Measurements from ENCODE around the gene ELN.

The ELN gene

DNA sequence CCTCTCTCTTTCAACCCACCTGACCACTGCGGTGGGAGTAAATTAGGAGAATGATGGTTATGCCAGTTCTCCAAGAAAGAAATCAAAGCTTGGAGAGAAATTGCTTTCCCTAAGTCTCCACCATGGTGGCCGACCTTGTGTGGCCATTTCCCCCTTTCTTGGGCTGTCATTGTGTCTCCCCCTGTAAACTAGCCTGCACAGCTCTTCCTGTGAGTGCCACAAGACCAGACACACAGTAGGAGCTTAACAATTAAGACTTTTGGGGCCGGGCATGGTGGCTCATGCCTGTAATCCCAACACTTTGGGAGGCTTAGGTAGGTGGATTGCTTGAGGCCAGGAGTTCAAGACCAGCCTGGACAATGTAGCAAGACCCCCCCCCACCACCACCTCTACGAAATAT lies 36.7 kb downstream of the ELN start:
- no peak for DNase-seq (ENCODE audit: low read depth)
- H3K4me3 ChIP-seq (ENCODE audit: control insufficient read depth, low read depth, low read length): no peak overlapping the region
- TF ChIP-seq, protein P1, sequence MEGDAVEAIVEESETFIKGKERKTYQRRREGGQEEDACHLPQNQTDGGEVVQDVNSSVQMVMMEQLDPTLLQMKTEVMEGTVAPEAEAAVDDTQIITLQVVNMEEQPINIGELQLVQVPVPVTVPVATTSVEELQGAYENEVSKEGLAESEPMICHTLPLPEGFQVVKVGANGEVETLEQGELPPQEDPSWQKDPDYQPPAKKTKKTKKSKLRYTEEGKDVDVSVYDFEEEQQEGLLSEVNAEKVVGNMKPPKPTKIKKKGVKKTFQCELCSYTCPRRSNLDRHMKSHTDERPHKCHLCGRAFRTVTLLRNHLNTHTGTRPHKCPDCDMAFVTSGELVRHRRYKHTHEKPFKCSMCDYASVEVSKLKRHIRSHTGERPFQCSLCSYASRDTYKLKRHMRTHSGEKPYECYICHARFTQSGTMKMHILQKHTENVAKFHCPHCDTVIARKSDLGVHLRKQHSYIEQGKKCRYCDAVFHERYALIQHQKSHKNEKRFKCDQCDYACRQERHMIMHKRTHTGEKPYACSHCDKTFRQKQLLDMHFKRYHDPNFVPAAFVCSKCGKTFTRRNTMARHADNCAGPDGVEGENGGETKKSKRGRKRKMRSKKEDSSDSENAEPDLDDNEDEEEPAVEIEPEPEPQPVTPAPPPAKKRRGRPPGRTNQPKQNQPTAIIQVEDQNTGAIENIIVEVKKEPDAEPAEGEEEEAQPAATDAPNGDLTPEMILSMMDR (conservative IDR thresholded peaks at IDR 0.05; ENCODE audit: control insufficient read depth, insufficient read depth, low read depth, low read length): no peak

DNA sequence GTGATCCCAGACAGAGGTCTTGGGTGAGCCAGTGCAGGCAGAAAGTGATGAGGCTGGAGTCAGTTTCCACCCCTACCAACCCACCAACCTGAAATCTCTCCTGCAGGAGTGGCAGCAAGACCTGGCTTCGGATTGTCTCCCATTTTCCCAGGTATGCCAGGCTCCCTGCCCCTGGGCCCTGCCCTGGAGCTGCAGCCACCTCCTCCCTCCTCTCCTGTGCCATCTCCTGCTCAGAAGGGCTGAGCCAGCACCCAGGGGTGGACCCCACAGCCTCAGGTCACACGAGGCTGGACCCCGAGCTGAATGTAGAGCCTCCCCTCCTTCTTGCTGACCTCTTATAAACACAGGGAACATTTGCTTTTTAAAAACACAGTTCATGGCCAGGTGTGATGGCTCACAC lies 38.7 kb downstream of the ELN start:
- DNase-seq (ENCODE audit: low read depth): no peak
- H3K4me3 ChIP-seq (ENCODE audit: control insufficient read depth, low read depth, low read length): no peak overlapping the region
- TF ChIP-seq, protein P1 (conservative IDR thresholded peaks at IDR 0.05; ENCODE audit: control insufficient read depth, insufficient read depth, low read depth, low read length): no peak

GRCh38 chr7:74068378-74069085 lies 40.6 kb downstream of the ELN start:
- no peak overlapping the region for H3K4me3 ChIP-seq (ENCODE audit: control insufficient read depth, low read depth, low read length)
- TF ChIP-seq, protein P1 (conservative IDR thresholded peaks at IDR 0.05; ENCODE audit: control insufficient read depth, insufficient read depth, low read depth, low read length): no peak
- DNase-seq (ENCODE audit: low read depth): no peak

DNA sequence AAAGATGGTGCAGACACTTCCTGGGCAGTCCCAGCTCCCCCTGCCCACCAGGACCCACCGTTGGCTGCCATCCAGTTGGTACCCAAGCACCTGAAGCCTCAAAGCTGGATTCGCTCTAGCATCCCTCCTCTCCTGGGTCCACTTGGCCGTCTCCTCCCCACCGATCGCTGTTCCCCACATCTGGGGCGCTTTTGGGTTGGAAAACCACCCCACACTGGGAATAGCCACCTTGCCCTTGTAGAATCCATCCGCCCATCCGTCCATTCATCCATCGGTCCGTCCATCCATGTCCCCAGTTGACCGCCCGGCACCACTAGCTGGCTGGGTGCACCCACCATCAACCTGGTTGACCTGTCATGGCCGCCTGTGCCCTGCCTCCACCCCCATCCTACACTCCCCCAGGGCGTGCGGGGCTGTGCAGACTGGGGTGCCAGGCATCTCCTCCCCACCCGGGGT lies 41.1 kb downstream of the ELN start:
- no peak overlapping the region for H3K4me3 ChIP-seq (ENCODE audit: control insufficient read depth, low read depth, low read length)
- no peak for DNase-seq (ENCODE audit: low read depth)
- TF ChIP-seq, protein P1 (conservative IDR thresholded peaks at IDR 0.05; ENCODE audit: control insufficient read depth, insufficient read depth, low read depth, low read length): no peak

DNA sequence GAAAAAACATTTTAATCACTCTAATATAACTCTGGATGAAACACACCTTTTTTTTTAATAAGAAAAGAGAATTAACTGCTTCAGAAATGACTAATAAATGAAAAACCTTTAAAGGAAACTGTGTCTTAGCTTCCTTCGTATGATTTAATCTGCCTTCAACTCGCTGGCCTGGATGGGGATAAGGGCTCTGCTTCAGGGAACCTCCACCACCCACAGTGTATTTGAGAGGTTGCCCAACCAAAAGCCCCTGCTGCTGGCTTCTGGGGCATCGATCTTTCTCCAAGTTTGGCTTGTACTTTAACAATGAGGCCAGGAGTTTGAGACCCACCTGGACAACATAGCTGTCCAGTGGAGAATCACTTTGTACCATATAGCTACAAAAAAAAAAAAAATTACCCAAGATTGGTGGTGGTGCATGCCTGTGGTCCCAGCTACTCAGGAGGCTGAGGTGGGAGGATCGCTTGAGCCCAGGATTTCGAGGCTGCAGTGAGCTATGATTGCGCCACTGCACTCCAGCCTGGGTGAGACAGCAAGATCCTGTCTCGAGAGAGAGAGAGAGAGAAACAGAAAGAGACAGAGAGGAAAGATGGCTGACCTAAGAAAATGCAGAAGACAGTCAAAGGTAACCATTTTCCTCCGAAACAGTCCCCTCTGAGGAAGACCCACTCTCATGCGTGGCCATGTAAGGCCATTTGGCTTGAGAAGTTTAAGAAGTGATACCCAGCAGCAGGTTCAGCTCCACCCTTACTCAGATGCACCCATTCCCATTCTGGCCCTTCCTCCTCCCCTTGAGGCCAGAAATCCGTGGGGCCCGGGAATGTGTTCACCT lies 42.0 kb downstream of the ELN start:
- no peak overlapping the region for H3K4me3 ChIP-seq (ENCODE audit: control insufficient read depth, low read depth, low read length)
- TF ChIP-seq, protein P1 (conservative IDR thresholded peaks at IDR 0.05; ENCODE audit: control insufficient read depth, insufficient read depth, low read depth, low read length): no peak
- no peak for DNase-seq (ENCODE audit: low read depth)

DNA sequence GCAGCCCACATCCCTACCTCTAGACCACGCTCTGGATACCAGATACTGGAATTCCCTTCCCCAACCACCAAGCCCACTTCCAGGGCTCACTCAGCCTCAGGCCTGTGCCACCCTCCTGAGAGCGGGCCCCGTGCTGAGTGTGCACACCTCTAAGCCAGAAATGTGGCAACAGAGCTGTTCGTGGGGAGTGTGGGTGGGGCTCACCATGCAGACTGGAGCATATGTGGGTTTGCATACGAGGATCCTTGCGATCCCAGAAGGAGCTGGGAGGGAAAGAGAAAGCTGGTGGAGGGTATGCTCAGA lies 42.6 kb downstream of the ELN start:
- TF ChIP-seq, protein P1 (conservative IDR thresholded peaks at IDR 0.05; ENCODE audit: control insufficient read depth, insufficient read depth, low read depth, low read length): no peak
- H3K4me3 ChIP-seq (ENCODE audit: control insufficient read depth, low read depth, low read length): no peak overlapping the region
- DNase-seq (ENCODE audit: low read depth): no peak
